Transverse colon (tissue), 4 donors: Measurements from ENCODE around the gene PCDHA2. TPM values are rescaled to one million over a fixed set of nuclear protein-coding genes. Genes with fewer than 3 reads are reported as not detected.

Experiments
- DNase-seq: peaks from one replicate; pipeline ENCODE4 v3.0.0-alpha.2; 2019
- H3K27ac ChIP-seq, 4 donors: fragments of 200-600 bp; sonication (generic); 2 replicates each; pipeline ENCODE4 v1.5.1; 2016 to 2018; ENCODE audit warnings: inconsistent platforms in 4 of 4
- H3K27me3 ChIP-seq: fragments of 200-600 bp; sonication (generic); 2 replicates; pipeline ENCODE4 v1.5.1; 2017; ENCODE audit warnings: inconsistent platforms
- H3K36me3 ChIP-seq, 4 donors: fragments of 200-600 bp; sonication (generic); 2 replicates each; pipeline ENCODE4 v1.5.1; 2017 to 2019; ENCODE audit warnings: inconsistent platforms in 4 of 4
- H3K4me1 ChIP-seq, 4 donors: fragments of 200-600 bp; sonication (generic); 2 replicates each; pipeline ENCODE4 v1.5.1; 2017 to 2020; ENCODE audit warnings: inconsistent platforms in 4 of 4
- H3K4me3 ChIP-seq, 4 donors: fragments of 200-600 bp; sonication (generic); 1 replicate in 1 of 4; 2 replicates in 3 of 4; pipeline versions ENCODE4 v1.5.1 to v1.6.1; 2017 to 2019; ENCODE audit warnings: inconsistent platforms in 4 of 4
- H3K9me3 ChIP-seq, 2 donors: fragments of 200-600 bp; sonication (generic); 2 replicates each; pipeline ENCODE4 v1.5.1; 2017 to 2019; ENCODE audit warnings: inconsistent platforms in 2 of 2
- EP300 ChIP-seq: sonication (generic); formaldehyde crosslinking; IDR thresholded peaks from one replicate; pipeline ENCODE4 v1.6.1; 2017; ENCODE audit warnings: antibody characterized with exemption, low read depth
- POLR2A ChIP-seq: fragments of 450-650 bp; IDR thresholded peaks from one replicate; pipeline ENCODE4 v1.6.1; 2016; ENCODE audit warnings: antibody characterized with exemption, mild to moderate bottlenecking, moderate library complexity
- POLR2AphosphoS5 ChIP-seq, 3 donors: sonication (generic); formaldehyde crosslinking; IDR thresholded peaks; one replicate each; pipeline ENCODE4 v1.6.1; 2016; ENCODE audit warnings: antibody characterized with exemption in 3 of 3
- WGBS, 2 donors: methylation state at CpG; one replicate each; pipeline ENCODE4 v1.1.5; 2018; ENCODE audit warnings: low coverage in 1 of 2; 5-methylcytosine and 5-hydroxymethylcytosine counted together
- in situ Hi-C, 4 donors: fragments of 200-750 bp; cut with MboI; loops; one replicate each; pipeline versions ENCODE4 v1.15.0 to v1.15.1; 2017; ENCODE audit warnings: low sequenced_read_pairs in 3 of 4, low pct_ligation_motif_present in 1 of 4, low pct_unique_long_range_greater_than_20kb in 1 of 4
- intact Hi-C: fragments of 100-400 bp; cut with DNase I; formaldehyde crosslinking; loops from one replicate; pipeline ENCODE4 v1.15.1; 2023; ENCODE audit warnings: low total_unique reads
- total RNA-seq, 4 donors: library from RNA; depleted of rRNA; stranded (reverse); fragments of >200 nt; gene quantifications; one replicate each; pipeline ENCODE4 v1.1.0, GENCODE V29; 2016
- TF ChIP-seq, protein P1 (sequence below), 5 experiments: fragments of 200-600 bp in 3 of 5; fragments of 450-650 bp in 2 of 5; sonication (generic) in 3 of 5; IDR thresholded peaks; 1 replicate in 2 of 5; 2 replicates in 3 of 5; pipeline ENCODE4 v1.5.1; 2016 to 2017; ENCODE audit warnings: antibody characterized with exemption in 5 of 5, inconsistent platforms in 3 of 5, mild to moderate bottlenecking in 2 of 5, moderate library complexity in 1 of 5

The PCDHA2 gene
- total RNA-seq, 4 donors from 2014 or later = 0.14 to 0.32 TPM; not detected in 2

GRCh38 chr5:140835622-140836510 lies 41.2 kb downstream of the PCDHA2 start:
- H3K27ac ChIP-seq = no peak overlapping the region
- H3K4me3 ChIP-seq = no peak overlapping the region
- no peaks in the 10 kb centered on the region for H3K4me1 ChIP-seq
- intact Hi-C loops (no loop called here), in situ Hi-C loops (no loop called here)
- no peaks in the 10 kb centered on the region for H3K36me3 ChIP-seq
- 80 to 84% methylated on average over 9 to 80 of the region's 103 CpGs for WGBS, 2 donors
- TF ChIP-seq POLR2A = no peak
- TF ChIP-seq, protein P1, sequence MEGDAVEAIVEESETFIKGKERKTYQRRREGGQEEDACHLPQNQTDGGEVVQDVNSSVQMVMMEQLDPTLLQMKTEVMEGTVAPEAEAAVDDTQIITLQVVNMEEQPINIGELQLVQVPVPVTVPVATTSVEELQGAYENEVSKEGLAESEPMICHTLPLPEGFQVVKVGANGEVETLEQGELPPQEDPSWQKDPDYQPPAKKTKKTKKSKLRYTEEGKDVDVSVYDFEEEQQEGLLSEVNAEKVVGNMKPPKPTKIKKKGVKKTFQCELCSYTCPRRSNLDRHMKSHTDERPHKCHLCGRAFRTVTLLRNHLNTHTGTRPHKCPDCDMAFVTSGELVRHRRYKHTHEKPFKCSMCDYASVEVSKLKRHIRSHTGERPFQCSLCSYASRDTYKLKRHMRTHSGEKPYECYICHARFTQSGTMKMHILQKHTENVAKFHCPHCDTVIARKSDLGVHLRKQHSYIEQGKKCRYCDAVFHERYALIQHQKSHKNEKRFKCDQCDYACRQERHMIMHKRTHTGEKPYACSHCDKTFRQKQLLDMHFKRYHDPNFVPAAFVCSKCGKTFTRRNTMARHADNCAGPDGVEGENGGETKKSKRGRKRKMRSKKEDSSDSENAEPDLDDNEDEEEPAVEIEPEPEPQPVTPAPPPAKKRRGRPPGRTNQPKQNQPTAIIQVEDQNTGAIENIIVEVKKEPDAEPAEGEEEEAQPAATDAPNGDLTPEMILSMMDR (IDR thresholded peaks at IDR 0.05) = no peak
- no peak for TF ChIP-seq POLR2AphosphoS5 (IDR thresholded peaks at IDR 0.05)
- TF ChIP-seq EP300 = no peak
- no peak for DNase-seq
- H3K9me3 ChIP-seq = peaks cover 9 to 42% of the 10 kb centered on the region in 2 donors
- peaks cover 22% of the 10 kb centered on the region for H3K27me3 ChIP-seq

DNA sequence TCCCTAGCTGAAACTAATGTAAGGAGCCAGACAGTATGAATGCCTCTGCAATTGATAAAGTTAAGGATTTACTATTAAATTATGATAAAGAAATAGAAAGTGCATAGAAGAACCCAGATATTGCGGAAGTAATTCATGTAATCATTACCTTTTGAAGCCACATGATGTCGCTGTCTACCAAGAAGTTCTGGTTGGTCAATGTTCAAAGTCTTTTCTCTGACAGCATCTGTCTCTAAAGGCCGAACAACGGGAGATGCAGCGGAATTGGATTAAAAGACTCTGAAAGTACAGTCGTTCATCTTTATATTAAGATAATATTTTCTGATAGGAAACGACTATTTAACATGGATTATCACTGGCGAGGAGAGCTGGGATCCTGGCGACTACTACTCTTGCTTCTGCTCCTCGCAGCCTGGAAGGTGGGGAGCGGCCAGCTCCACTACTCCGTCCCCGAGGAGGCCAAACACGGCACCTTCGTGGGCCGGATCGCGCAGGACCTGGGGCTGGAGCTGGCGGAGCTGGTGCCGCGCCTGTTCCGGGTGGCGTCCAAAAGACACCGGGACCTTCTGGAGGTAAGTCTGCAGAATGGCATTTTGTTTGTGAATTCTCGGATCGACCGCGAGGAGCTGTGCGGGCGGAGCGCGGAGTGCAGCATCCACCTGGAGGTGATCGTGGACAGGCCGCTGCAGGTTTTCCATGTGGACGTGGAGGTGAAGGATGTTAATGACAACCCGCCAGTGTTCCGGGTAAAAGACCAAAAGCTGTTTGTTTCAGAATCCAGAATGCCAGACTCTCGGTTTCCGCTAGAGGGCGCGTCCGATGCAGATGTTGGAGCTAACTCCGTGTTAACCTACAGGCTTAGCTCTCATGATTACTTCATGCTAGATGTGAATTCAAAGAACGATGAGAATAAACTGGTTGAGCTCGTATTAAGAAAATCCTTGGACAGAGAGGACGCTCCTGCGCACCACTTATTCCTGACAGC lies 46.6 kb downstream of the PCDHA2 start, which contains the start of gene PCDHA8:
TSS of gene PCDHA8 (plus strand) at position 210 of the 985 bp plus-strand sequence. CDS start at position 345, 135 bp downstream.
- WGBS, 2 donors = 42 to 59% methylated on average over 17 to 47 of the region's 47 CpGs
- Histone ChIP-seq H3K4me3 (no peak within 1 kb of the TSS), H3K27ac (no peak within 1 kb of the TSS), H3K36me3 (no peaks in the 10 kb centered on the region), H3K4me1 (no peaks in the 10 kb centered on the region), H3K27me3 (peaks cover 14% of the 10 kb centered on the region), H3K9me3 (peaks cover 9 to 25% of the 10 kb centered on the region in 2 donors)
- in situ Hi-C loops = no loop called here
- DNase-seq = no peak
- TF ChIP-seq POLR2A = no peak
- TF ChIP-seq POLR2AphosphoS5 (IDR thresholded peaks at IDR 0.05) = no peak
- TF ChIP-seq, protein P1 (IDR thresholded peaks at IDR 0.05) = no peak
- no peak for TF ChIP-seq EP300
- intact Hi-C loops = no loop called here

DNA sequence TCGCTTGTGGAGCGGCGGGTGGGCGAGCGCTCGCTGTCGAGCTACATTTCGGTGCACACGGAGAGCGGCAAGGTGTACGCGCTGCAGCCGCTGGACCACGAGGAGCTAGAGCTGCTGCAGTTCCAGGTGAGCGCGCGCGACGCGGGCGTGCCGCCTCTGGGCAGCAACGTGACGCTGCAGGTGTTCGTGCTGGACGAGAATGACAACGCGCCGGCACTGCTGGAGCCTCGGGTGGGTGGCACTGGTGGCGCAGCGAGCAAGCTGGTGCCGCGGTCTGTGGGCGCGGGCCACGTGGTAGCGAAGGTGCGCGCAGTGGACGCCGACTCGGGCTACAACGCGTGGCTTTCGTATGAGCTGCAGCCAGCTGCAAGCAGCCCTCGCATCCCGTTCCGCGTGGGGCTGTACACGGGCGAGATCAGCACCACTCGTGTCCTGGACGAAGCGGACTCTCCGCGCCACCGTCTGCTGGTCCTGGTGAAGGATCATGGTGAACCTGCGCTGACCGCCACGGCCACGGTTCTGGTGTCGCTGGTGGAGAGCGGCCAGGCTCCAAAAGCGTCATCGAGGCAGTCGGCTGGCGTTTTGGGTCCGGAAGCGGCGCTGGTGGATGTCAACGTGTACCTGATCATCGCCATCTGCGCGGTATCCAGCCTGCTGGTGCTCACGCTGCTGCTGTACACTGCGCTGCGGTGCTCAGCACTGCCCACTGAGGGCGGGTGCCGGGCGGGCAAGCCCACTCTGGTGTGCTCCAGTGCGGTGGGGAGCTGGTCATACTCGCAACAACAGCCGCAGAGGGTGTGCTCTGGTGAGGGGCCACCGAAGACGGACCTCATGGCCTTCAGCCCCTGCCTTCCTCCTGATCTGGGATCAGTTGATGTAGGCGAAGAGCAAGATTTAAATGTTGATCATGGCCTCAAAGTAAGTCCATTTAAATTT lies 48.4 kb downstream of the PCDHA2 start:
- peaks cover 22% of the 10 kb centered on the region for H3K27me3 ChIP-seq
- in situ Hi-C loops = no loop called here
- no peak for DNase-seq

More for the DNA sequence above, 48.4 kb downstream of the PCDHA2 start:
- 83% methylated on average over 87 of the region's 87 CpGs; no CpG with 5 or more reads in 1 of the 2 donors for WGBS, 2 donors
- H3K4me1 ChIP-seq = no peaks in the 10 kb centered on the region
- intact Hi-C loops = no loop called here
- H3K27ac ChIP-seq = no peak overlapping the region
- no peak for TF ChIP-seq POLR2A
- TF ChIP-seq, protein P1 (IDR thresholded peaks at IDR 0.05) = no peak
- no peak for TF ChIP-seq EP300
- no peak for TF ChIP-seq POLR2AphosphoS5 (IDR thresholded peaks at IDR 0.05)
- H3K36me3 ChIP-seq = no peaks in the 10 kb centered on the region
- H3K4me3 ChIP-seq = no peak overlapping the region
- peaks cover 5 to 31% of the 10 kb centered on the region in 2 donors for H3K9me3 ChIP-seq

Other genes starting within 250 kb of the PCDHA2 start
- gene EIF4EBP3, start 247.2 kb upstream of the PCDHA2 start, total RNA-seq = 10 to 100 TPM in 3 of 4 donors, not detected in 1; 18.0 to 56.0 (median 27.5) TPM
- gene SRA1, start 237.4 kb upstream of the PCDHA2 start, total RNA-seq = 10 to 100 TPM; 19.9 to 36.3 (median 26.5) TPM
- gene APBB3, start 230.3 kb upstream of the PCDHA2 start, total RNA-seq = 10 to 100 TPM; 20.1 to 42.5 (median 37.4) TPM
- gene SLC35A4, start 230.0 kb upstream of the PCDHA2 start, total RNA-seq = 10 to 100 TPM; 39.4 to 75.5 (median 52.6) TPM
- 10 to 100 TPM in 3 of 4 donors, 1 to 10 TPM in 1; 3.6 to 92.4 (median 45.6) TPM for gene CD14, start 161.7 kb upstream of the PCDHA2 start, total RNA-seq
- 10 to 100 TPM in 3 of 4 donors, under 1 TPM in 1; 0.75 to 99.2 (median 40.2) TPM for gene TMCO6, start 155.4 kb upstream of the PCDHA2 start, total RNA-seq
- 100 to 1,000 TPM in 2 of 4 donors, 10 to 100 TPM in 2; 70.8 to 586 (median 90.7) TPM for gene NDUFA2, start 147.2 kb upstream of the PCDHA2 start, total RNA-seq
- gene IK, start 147.0 kb upstream of the PCDHA2 start, total RNA-seq = 100 to 1,000 TPM in 2 of 4 donors, 10 to 100 TPM in 2; 70.8 to 147 (median 100) TPM
- gene WDR55, start 129.9 kb upstream of the PCDHA2 start, total RNA-seq = 10 to 100 TPM; 33.3 to 76.6 (median 36.1) TPM
- 1 to 10 TPM in 3 of 4 donors, under 1 TPM in 1; 0.40 to 4.9 (median 2.3) TPM for gene DND1, start 121.3 kb upstream of the PCDHA2 start, total RNA-seq
- 10 to 100 TPM; 39.6 to 51.6 (median 43.9) TPM for gene HARS1, start 103.5 kb upstream of the PCDHA2 start, total RNA-seq
- 10 to 100 TPM; 30.3 to 60.6 (median 41.4) TPM for gene HARS2, start 103.4 kb upstream of the PCDHA2 start, total RNA-seq
- 10 to 100 TPM in 3 of 4 donors, 1 to 10 TPM in 1; 6.7 to 41.3 (median 23.1) TPM for gene ZMAT2, start 94.4 kb upstream of the PCDHA2 start, total RNA-seq
- under 1 TPM in 1 of 4 donors, not detected in 3; 0.14 TPM for gene PCDHA1, start 8.7 kb upstream of the PCDHA2 start, total RNA-seq
- 1 to 10 TPM in 1 of 4 donors, under 1 TPM in 2, not detected in 1; 0.32 to 8.8 (median 0.41) TPM for gene PCDHA3, start 6.2 kb downstream of the PCDHA2 start, total RNA-seq
- 1 to 10 TPM in 3 of 4 donors, under 1 TPM in 1; 0.79 to 7.9 (median 2.4) TPM for gene PCDHA4, start 12.2 kb downstream of the PCDHA2 start, total RNA-seq
- gene PCDHA5, start 26.8 kb downstream of the PCDHA2 start, total RNA-seq = under 1 TPM in 2 of 4 donors, not detected in 2; 0.79 to 0.96 TPM
- gene PCDHA6, start 33.1 kb downstream of the PCDHA2 start, total RNA-seq = 1 to 10 TPM in 2 of 4 donors, under 1 TPM in 1, not detected in 1; 0.64 to 3.0 (median 1.2) TPM
- 1 to 10 TPM in 2 of 4 donors, under 1 TPM in 1, not detected in 1; 0.37 to 1.4 (median 1.1) TPM for gene PCDHA7, start 39.4 kb downstream of the PCDHA2 start, total RNA-seq
- gene PCDHA8, start 46.3 kb downstream of the PCDHA2 start, total RNA-seq = 1 to 10 TPM in 1 of 4 donors, under 1 TPM in 1, not detected in 2; 0.79 to 1.2 TPM
- under 1 TPM; 0.37 to 1.00 (median 0.58) TPM for gene PCDHA9, start 53.5 kb downstream of the PCDHA2 start, total RNA-seq
- gene PCDHA10, start 61.0 kb downstream of the PCDHA2 start, total RNA-seq = under 1 TPM in 2 of 4 donors, not detected in 2; 0.68 to 0.79 TPM
- 1 to 10 TPM in 1 of 4 donors, under 1 TPM in 1, not detected in 2; 0.48 to 1.2 TPM for gene PCDHA11, start 74.1 kb downstream of the PCDHA2 start, total RNA-seq
- under 1 TPM in 3 of 4 donors, not detected in 1; 0.55 to 0.80 (median 0.64) TPM for gene PCDHA12, start 80.5 kb downstream of the PCDHA2 start, total RNA-seq
- gene PCDHA13, start 87.3 kb downstream of the PCDHA2 start, total RNA-seq = under 1 TPM in 2 of 4 donors, not detected in 2; 0.32 to 0.55 TPM
- under 1 TPM in 3 of 4 donors, not detected in 1; 0.37 to 0.82 (median 0.48) TPM for gene PCDHAC1, start 131.4 kb downstream of the PCDHA2 start, total RNA-seq
- under 1 TPM in 2 of 4 donors, not detected in 2; 0.41 to 0.48 TPM for gene PCDHAC2, start 171.6 kb downstream of the PCDHA2 start, total RNA-seq